ENCODE results near the gene FBXW11. TPM values are rescaled to one million over a fixed set of nuclear protein-coding genes. Genes with fewer than 3 reads are reported as not detected.

Gene FBXW11
- total and polyA plus RNA-seq, 2 of the 13 experiments (the other 11 are each of a cell fraction or from before 2014, with no cell fraction given): 31.7 to 53.6 TPM

- TF ChIP-seq GPBP1L1 (CRISPR knock-in tag; IDR thresholded peaks at IDR 0.05) (no peak), NONO (IDR thresholded peaks at IDR 0.05) (no peak), NONO (CRISPR knock-in tag; conservative IDR thresholded peaks at IDR 0.05) (peak; percentile 78), ZBTB14 (CRISPR knock-in tag; IDR thresholded peaks at IDR 0.05) (no peak), THAP8 (CRISPR knock-in tag; IDR thresholded peaks at IDR 0.05; ENCODE audit: borderline replicate concordance) (peak; percentile 55; the same call in 1 of the 2 replicates), ZNF33A (CRISPR knock-in tag; IDR thresholded peaks at IDR 0.05; ENCODE audit: borderline replicate concordance) (0 out of 2 replicates have a peak, but pooled peaks have one; percentile 37), ZNF782 (CRISPR knock-in tag; IDR thresholded peaks at IDR 0.05; ENCODE audit: borderline replicate concordance) (peak; percentile 43; the same call in 1 of the 2 replicates), STAG1 (CRISPR knock-in tag; IDR thresholded peaks at IDR 0.05) (no peak), HIVEP1 (CRISPR knock-in tag; IDR thresholded peaks at IDR 0.05) (peak; percentile 64), ZNF281 (CRISPR knock-in tag; IDR thresholded peaks at IDR 0.05; ENCODE audit: borderline replicate concordance) (no peak), ZSCAN20 (CRISPR knock-in tag; IDR thresholded peaks at IDR 0.05; ENCODE audit: borderline replicate concordance) (no peak), PAF1 (CRISPR knock-in tag; IDR thresholded peaks at IDR 0.05) (no peak), PPARG (CRISPR knock-in tag; conservative IDR thresholded peaks at IDR 0.05) (no peak), SRSF1 (optimal IDR thresholded peaks at IDR 0.05; ENCODE audit: low read depth, low read length) (peak; percentile 35), PRPF4 (IDR thresholded peaks at IDR 0.05; ENCODE audit: low read depth, low read length, poor library complexity, severe bottlenecking) (no peak), UBTF (CRISPR knock-in tag; IDR thresholded peaks at IDR 0.05) (peak; percentile 93), KDM6A (CRISPR knock-in tag; IDR thresholded peaks at IDR 0.05; ENCODE audit: low read depth) (0 out of 2 replicates have a peak, but pooled peaks have one; percentile 3), ZNF503 (CRISPR knock-in tag; IDR thresholded peaks at IDR 0.05) (no peak)
Measured at GRCh38 chr5:172006321-172007174, at the start of gene FBXW11 (continued).

Data from HepG2 (cell line).